HG03064 (cell line): Measurements from ENCODE around the gene PPY.
"Not testable (repeated sequence)": the region's sequence is repeated elsewhere in the genome, so short reads cannot be mapped to it uniquely, and the experiment has no call there.

Source experiments
- ATAC-seq: cut with Tn5 transposase; IDR thresholded peaks from one replicate; pipeline ENCODE4 v1.9.1; 2021; ENCODE audit warnings: low read depth; ENCODE audit not compliant: unreplicated experiment

Gene PPY

DNA sequence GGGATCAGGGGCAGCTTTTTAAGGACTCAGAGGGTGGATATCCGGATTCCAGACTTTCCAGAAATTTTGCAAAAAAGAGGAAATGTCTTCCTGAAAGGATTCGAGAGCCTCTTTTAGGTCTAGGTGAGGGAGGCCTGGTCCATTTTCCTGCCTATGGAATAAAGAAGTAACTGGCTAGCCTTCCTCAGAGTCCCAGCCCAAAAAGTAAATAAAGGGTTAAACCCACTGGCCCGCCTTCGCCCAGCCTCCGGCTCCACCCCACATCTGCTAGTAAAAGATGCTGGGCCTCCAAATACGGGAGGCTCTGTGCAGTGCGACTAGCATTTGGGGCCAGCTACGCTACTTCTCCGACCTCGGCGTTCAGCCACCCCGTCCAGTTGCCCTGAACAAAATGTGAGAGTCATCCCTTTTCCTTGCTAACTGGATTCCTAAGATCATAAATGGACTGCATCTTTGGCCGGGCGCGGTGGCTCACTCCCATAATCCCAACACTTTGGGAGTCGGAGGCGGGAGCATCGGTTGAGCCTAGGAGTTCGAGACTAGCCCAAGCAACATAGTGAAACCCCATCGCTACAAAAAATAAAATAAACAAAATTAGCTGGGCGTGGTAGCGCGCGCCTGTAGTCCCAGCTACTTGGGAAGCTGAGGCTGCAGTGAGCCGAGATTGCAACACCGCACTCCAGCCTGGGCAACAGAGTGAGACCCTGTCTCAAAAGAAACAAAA lies 34.1 kb downstream of the PPY start:
- no peak for ATAC-seq

DNA sequence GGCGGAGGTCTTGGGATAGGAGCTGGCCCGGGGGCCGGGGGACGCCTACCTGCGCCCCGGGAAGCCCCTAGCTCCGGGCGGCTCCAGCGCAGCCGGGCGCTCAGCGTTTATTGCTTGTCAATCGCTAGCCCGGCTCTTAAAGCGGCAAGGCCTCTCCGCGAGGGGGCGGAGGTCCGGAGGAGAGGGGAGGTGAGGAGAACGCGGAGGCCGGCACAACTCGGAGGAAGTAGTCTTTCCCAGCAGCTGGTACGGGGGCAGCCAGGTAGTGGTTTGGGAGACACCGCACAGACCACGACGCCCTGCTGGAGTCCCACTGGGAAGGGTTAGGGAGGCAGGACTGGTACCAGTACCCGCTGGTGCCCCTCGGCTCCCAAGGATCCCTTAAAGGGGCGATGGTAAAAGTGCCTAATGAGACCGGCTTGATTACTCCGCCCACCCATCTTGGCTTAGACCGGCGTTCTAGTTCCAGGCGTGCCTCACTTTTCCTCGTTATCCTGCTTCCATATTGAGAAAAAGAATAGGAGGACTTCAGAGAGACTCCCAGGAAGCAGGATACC lies 34.8 kb downstream of the PPY start, which contains the start of gene MPP2:
Gene MPP2, minus strand, starts transcription at position 112 of the 557 bp plus-strand sequence. CDS start 3,076 bp downstream, outside the sequence.
- ATAC-seq = no peak

DNA sequence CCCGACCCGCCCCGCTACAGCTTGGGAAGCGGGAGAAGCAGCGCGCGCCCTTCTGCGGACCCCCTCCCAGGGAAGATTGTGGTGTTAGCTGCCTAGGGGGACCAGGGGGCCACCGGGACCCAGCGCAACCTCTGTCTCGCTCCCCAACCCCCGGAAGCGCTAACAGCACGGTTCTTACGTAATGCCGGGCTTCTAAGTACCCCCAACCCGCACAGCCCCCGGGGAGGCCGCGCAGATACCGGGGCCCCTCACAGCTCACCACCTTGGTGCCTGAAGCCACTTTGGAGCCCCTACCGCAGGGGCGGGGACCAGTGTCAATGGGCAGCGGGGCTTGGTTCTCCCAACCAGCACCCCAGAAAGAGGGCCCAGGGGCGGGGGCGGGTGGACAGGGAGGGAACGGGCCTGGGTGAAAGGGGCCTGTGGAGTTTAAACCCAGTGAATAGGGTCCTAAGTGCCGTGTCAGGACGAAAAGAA lies 35.3 kb downstream of the PPY start:
- ATAC-seq = no peak

DNA sequence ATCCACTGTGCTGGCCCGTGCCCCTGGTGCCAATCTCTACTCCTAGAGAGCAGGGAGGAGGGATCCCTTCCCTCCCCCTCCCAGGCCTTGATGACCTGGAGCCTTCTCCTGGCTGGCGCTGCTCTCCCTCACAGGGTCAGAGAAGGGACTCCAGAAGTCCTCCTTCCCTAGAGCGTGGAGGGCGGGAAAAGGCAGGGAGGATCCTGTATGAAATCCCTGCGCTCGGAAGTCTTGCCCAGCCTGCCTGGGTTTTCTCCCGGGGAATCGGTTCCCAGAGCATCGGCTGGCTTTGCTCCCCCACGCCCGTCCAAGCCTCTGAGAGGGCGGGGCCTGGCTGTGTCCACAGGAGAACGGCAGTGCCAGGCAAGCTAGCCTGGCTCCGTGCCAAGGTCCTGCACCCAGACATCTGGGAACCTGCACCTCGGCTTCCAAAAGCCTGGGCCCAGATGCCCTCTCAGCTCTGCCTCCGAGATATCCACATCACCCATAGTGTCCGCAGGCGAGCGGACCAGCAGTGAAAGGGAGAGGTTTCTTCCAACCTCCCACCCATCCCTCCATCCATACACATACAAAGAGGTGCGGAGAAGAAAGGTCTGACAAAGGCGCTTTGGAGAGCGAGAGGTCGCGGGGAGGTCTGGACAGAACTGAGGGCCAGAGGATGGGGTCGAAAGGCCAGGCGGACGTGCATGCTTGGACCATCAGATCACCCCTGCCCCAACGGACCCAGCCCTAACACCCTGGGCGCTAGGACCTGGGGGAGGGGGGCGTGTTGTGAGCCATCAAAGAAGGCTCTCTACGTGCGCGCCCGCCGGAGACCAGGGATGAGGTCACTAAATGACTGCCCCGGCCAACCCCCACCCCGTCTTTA lies 36.1 kb downstream of the PPY start:
- no peak for ATAC-seq

DNA sequence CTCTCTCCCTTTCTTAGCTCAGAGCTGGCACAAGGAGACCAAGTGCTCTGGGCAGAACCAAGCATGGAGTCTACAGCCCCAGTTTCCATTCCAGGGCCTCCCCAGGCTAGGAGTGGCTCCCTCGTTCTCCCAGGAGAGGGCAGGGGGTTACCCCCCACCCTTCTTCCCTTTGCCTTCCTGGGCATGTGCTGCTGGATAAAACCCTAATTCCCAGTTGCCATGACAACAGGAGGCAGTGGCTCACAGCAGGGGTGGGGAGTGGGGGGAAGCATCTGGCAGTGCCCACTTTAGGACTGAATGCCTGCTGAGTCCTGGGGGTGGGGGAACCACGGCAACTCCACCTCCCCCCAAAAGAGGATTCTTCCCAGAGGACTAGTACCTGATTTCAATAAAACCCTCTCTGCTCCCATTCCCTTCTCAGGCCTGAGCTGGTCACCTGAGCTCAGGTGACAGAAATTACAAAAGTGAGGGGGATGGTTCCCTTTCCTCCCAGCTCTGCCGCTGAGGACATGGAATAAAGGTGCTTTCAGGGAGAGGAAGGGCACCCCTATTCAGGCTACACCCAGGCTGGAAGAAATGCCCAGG lies 36.8 kb downstream of the PPY start:
- no peak for ATAC-seq

DNA sequence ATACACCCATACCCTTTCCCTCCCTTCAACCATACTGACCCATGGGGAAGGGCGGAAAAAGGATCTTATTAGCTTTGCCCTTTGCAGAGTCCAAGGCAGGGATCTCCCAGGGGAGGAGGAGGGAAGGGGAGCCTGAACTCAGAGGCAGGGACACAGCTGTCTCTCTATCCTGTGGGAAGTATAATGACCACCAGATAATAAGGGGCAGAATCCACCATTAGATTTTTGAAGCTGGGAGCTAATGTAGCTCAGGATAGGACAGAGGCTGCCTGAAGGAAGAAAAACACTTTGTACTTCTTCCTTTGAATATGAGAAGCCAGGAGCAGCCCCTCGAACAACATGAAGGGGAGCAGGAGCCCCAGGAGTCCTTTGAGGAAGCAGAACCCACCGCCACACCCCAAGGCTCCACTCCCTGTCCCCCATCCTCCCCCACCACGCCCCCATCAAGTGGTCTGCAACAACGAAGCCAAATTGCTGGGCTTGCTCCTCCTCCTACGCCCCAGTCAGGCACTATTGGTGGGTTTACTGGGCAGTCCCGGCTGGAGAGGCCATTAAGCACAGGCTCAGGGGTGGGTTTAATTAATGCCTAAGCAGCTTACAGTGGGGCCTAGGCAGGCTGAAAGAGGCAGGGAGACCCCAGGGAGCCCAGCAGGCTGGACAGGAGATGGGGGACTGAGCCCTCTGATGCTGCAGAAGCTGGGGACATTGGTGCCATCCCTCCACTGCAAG lies 40.3 kb downstream of the PPY start:
- no peak for ATAC-seq

- no peak for ATAC-seq
These were observed 41.2 kb downstream of the PPY start for GRCh38 chr17:43900858-43901754.

- no peak for ATAC-seq
These were observed 42.0 kb downstream of the PPY start for GRCh38 chr17:43900183-43900857.

DNA sequence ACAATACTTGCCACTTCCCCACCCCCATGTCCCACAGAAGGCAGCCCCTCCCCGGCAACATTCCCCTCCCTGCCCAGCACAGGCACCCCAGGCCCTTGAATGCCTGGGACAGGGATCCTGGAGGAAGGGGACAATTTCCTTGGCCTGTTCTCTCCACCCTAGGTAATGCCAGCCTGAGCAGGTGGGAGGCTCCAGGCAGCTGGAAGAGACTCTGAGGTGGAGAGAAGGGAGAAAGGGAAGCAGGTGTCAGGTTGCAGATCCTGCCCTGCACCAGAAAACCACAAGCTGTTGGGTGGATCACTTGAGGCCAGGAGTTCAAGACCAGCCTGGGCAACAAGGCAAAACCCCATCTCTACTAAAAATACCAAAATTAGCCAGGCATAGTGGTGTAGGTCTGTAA lies 43.8 kb downstream of the PPY start:
- no peak for ATAC-seq

- no peak for ATAC-seq
These were observed 44.4 kb downstream of the PPY start for GRCh38 chr17:43897831-43898230.

- ATAC-seq = not testable (repeated sequence)
These were observed 47.8 kb downstream of the PPY start for GRCh38 chr17:43894494-43894893.

DNA sequence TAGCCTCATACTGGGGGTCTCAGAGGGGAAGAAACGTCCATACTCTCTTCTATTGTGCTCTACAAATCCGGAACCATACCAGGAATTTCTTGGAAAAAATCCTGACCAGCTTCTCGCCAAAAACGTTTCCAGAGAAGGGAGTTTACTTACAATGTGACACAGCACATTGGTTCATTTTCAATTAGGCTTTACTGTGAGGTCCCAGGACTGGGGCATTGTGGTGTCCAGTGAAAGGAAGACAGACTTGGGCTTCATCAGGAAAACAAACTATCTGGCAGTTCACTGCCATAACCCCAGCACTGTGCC lies 49.7 kb downstream of the PPY start:
- no peak for ATAC-seq

DNA sequence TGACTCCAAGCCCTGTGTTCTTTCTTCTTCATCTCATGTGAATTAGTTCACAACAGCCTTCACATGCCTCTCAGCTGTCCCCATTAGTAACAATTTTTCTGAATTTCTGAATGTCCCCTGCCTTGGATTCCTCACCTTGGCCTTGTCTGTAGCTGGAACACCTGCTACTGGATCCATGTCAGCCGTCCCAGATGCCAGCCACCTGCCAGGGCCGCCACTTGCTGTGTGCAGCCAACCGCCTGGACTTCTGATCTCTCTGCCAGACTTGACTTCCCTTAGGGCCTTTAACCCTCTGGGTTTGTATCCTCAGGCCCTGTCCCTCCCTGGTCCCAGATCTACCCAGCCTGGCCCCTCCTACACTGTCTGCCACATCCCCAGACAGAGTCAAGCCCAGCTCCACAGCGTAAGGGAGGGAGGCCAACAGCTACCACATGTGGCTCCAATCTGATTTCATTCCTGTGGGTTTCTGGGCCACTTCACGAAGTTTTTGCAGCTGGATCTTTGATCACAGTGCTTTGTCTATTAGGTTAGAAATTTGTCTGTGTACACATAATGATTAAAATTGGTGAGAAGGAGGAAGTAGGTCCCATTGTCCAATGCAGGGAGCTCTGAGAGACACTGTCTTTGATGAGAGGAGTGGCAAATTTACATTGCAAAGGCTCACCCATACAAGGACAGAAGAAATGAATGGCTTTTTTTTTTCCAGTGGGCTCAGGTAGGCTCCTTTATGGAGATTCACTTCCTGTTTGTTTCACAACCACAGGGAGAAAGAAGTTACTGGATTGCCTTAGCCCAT lies 50.2 kb downstream of the PPY start:
- ATAC-seq = no peak
